Transverse colon (tissue), 4 donors: Measurements from ENCODE around the gene SPTBN4. TPM values are rescaled to one million over a fixed set of nuclear protein-coding genes. Genes with fewer than 3 reads are reported as not detected.

Experiments used
- DNase-seq: peaks from one replicate; pipeline ENCODE4 v3.0.0-alpha.2; 2019
- H3K27ac ChIP-seq, 4 donors: fragments of 200-600 bp; sonication (generic); 2 replicates each; pipeline ENCODE4 v1.5.1; 2016 to 2018; ENCODE audit warnings: inconsistent platforms in 4 of 4
- H3K27me3 ChIP-seq: fragments of 200-600 bp; sonication (generic); 2 replicates; pipeline ENCODE4 v1.5.1; 2017; ENCODE audit warnings: inconsistent platforms
- H3K36me3 ChIP-seq, 4 donors: fragments of 200-600 bp; sonication (generic); 2 replicates each; pipeline ENCODE4 v1.5.1; 2017 to 2019; ENCODE audit warnings: inconsistent platforms in 4 of 4
- H3K4me1 ChIP-seq, 4 donors: fragments of 200-600 bp; sonication (generic); 2 replicates each; pipeline ENCODE4 v1.5.1; 2017 to 2020; ENCODE audit warnings: inconsistent platforms in 4 of 4
- H3K4me3 ChIP-seq, 4 donors: fragments of 200-600 bp; sonication (generic); 1 replicate in 1 of 4; 2 replicates in 3 of 4; pipeline versions ENCODE4 v1.5.1 to v1.6.1; 2017 to 2019; ENCODE audit warnings: inconsistent platforms in 4 of 4
- H3K9me3 ChIP-seq, 2 donors: fragments of 200-600 bp; sonication (generic); 2 replicates each; pipeline ENCODE4 v1.5.1; 2017 to 2019; ENCODE audit warnings: inconsistent platforms in 2 of 2
- CTCF ChIP-seq, 5 experiments: fragments of 200-600 bp in 3 of 5; fragments of 450-650 bp in 2 of 5; sonication (generic) in 3 of 5; IDR thresholded peaks; 1 replicate in 2 of 5; 2 replicates in 3 of 5; pipeline ENCODE4 v1.5.1; 2016 to 2017; ENCODE audit warnings: antibody characterized with exemption in 5 of 5, inconsistent platforms in 3 of 5, mild to moderate bottlenecking in 2 of 5, moderate library complexity in 1 of 5
- EP300 ChIP-seq: sonication (generic); formaldehyde crosslinking; IDR thresholded peaks from one replicate; pipeline ENCODE4 v1.6.1; 2017; ENCODE audit warnings: antibody characterized with exemption, low read depth
- POLR2A ChIP-seq: fragments of 450-650 bp; IDR thresholded peaks from one replicate; pipeline ENCODE4 v1.6.1; 2016; ENCODE audit warnings: antibody characterized with exemption, mild to moderate bottlenecking, moderate library complexity
- POLR2AphosphoS5 ChIP-seq, 3 donors: sonication (generic); formaldehyde crosslinking; IDR thresholded peaks; one replicate each; pipeline ENCODE4 v1.6.1; 2016; ENCODE audit warnings: antibody characterized with exemption in 3 of 3
- WGBS, 2 donors: methylation state at CpG; one replicate each; pipeline ENCODE4 v1.1.5; 2018; ENCODE audit warnings: low coverage in 1 of 2; 5-methylcytosine and 5-hydroxymethylcytosine counted together
- in situ Hi-C, 4 donors: fragments of 200-750 bp; cut with MboI; loops; one replicate each; pipeline versions ENCODE4 v1.15.0 to v1.15.1; 2017; ENCODE audit warnings: low sequenced_read_pairs in 3 of 4, low pct_ligation_motif_present in 1 of 4, low pct_unique_long_range_greater_than_20kb in 1 of 4
- intact Hi-C: fragments of 100-400 bp; cut with DNase I; formaldehyde crosslinking; loops from one replicate; pipeline ENCODE4 v1.15.1; 2023; ENCODE audit warnings: low total_unique reads
- total RNA-seq, 4 donors: library from RNA; depleted of rRNA; stranded (reverse); fragments of >200 nt; gene quantifications; one replicate each; pipeline ENCODE4 v1.1.0, GENCODE V29; 2016

SPTBN4 gene
- total RNA-seq, 4 donors from 2014 or later = under 0.01 to 1.5 (median 0.99) TPM

GRCh38 chr19:40492274-40492673 lies 25.5 kb downstream of the SPTBN4 start:
- in situ Hi-C loops = no loop called here
- H3K27ac ChIP-seq = no peak overlapping the region
- intact Hi-C loops = no loop called here

DNA sequence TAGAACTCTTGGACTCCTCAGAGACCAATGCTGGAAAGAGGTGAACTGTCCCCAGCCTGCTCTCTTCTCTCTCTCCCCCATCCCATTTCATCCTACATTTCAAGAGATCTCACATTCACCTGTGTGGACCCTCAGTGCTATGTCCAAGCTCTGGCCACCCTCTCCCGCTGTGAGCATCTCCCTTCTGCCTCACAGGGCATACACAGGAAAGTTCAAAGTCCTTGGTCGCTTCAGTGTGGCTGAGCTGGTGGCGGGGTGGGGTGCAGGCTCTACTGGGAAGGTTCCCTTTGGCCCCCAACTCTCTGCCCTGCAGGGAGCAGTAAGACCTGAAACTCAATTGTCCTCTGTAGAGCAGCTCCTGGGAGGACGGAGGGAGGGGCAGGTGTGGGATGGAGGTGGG lies 27.0 kb downstream of the SPTBN4 start:
- 40 to 41% methylated on average over 1 to 4 of the region's 4 CpGs for WGBS, 2 donors
- in situ Hi-C loops = no loop called here
- H3K9me3 ChIP-seq = no peaks in the 10 kb centered on the region
- TF ChIP-seq POLR2AphosphoS5 (IDR thresholded peaks at IDR 0.05) = no peak
- no peak for TF ChIP-seq CTCF (IDR thresholded peaks at IDR 0.05)
- TF ChIP-seq POLR2A = no peak
- no peak for TF ChIP-seq EP300
- intact Hi-C loops = no loop called here
- H3K27me3 ChIP-seq = no peaks in the 10 kb centered on the region
- H3K4me1 ChIP-seq = no peaks in the 10 kb centered on the region
- H3K4me3 ChIP-seq = no peak overlapping the region
- DNase-seq = no peak
- H3K27ac ChIP-seq = no peak overlapping the region
- no peaks in the 10 kb centered on the region for H3K36me3 ChIP-seq

More at GRCh38 chr19:40492274-40492673, 25.5 kb downstream of the SPTBN4 start:
- DNase-seq = no peak
- Histone ChIP-seq H3K36me3 (no peaks in the 10 kb centered on the region), H3K9me3 (no peaks in the 10 kb centered on the region), H3K27me3 (peaks cover 8% of the 10 kb centered on the region), H3K4me3 (no peak overlapping the region), H3K4me1 (peaks cover 0 to 5% (median 2%) of the 10 kb centered on the region in 4 donors)
- TF ChIP-seq POLR2A = no peak
- no peak for TF ChIP-seq CTCF (IDR thresholded peaks at IDR 0.05)
- TF ChIP-seq EP300 = no peak
- no peak for TF ChIP-seq POLR2AphosphoS5 (IDR thresholded peaks at IDR 0.05)
- 91 to 100% methylated on average over 2 to 3 of the region's 3 CpGs for WGBS, 2 donors

DNA sequence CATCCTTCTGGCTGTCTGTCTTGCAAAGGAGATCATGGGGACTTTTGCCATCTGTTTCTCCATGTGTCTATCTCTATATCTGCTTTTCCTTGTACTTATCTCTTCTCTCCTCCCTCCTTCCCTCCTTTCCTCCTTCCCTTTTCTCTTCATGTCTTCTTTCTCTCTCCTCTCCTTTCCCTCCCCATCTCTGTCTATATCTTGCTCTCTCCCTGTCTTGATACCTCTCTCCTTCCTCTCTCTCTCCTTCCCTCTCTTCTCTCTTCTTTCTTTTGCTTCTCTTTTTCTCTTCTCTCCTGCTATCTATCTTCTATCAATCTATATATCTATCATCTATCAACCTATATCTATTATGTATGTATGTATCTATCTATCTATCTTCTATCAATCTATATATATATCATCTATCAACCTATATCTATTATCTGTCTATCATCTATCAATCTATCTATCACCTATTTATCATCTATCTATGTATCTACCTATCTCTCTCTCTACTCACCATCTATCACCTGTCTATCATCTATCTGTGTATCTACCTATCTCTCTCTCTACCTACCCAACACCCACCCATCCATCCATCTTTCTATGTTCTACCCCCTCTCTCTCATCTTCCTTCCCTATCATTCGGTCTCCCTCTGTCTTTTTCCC lies 27.5 kb downstream of the SPTBN4 start:
- H3K27ac ChIP-seq = no peak overlapping the region
- in situ Hi-C loops = no loop called here
- H3K9me3 ChIP-seq = no peaks in the 10 kb centered on the region
- intact Hi-C loops = no loop called here
- 56% methylated on average over 1 of the region's 1 CpG; no CpG with 5 or more reads in 1 of the 2 donors for WGBS, 2 donors
- no peak for TF ChIP-seq POLR2AphosphoS5 (IDR thresholded peaks at IDR 0.05)
- no peak for TF ChIP-seq EP300
- TF ChIP-seq POLR2A = no peak
- TF ChIP-seq CTCF (IDR thresholded peaks at IDR 0.05) = no peak
- H3K27me3 ChIP-seq = no peaks in the 10 kb centered on the region
- no peak overlapping the region for H3K4me3 ChIP-seq
- no peak for DNase-seq
- H3K4me1 ChIP-seq = no peaks in the 10 kb centered on the region
- H3K36me3 ChIP-seq = no peaks in the 10 kb centered on the region

GRCh38 chr19:40497214-40497613 lies 30.4 kb downstream of the SPTBN4 start:
- Histone ChIP-seq H3K27ac (no peak overlapping the region), H3K4me3 (no peak overlapping the region)

More at GRCh38 chr19:40497214-40497613, 30.4 kb downstream of the SPTBN4 start:
- in situ Hi-C loops (no loop called here), intact Hi-C loops (no loop called here)
- Histone ChIP-seq H3K4me1 (no peaks in the 10 kb centered on the region), H3K27me3 (no peaks in the 10 kb centered on the region), H3K36me3 (no peaks in the 10 kb centered on the region), H3K9me3 (no peaks in the 10 kb centered on the region)
- DNase-seq = no peak
- WGBS, 2 donors = 85% methylated on average over 12 of the region's 12 CpGs; no CpG with 5 or more reads in 1 of the 2 donors
- TF ChIP-seq POLR2A (no peak), CTCF (IDR thresholded peaks at IDR 0.05) (no peak), POLR2AphosphoS5 (IDR thresholded peaks at IDR 0.05) (no peak), EP300 (no peak)
